Measurements from ENCODE around the gene MAP1LC3B.

DNA sequence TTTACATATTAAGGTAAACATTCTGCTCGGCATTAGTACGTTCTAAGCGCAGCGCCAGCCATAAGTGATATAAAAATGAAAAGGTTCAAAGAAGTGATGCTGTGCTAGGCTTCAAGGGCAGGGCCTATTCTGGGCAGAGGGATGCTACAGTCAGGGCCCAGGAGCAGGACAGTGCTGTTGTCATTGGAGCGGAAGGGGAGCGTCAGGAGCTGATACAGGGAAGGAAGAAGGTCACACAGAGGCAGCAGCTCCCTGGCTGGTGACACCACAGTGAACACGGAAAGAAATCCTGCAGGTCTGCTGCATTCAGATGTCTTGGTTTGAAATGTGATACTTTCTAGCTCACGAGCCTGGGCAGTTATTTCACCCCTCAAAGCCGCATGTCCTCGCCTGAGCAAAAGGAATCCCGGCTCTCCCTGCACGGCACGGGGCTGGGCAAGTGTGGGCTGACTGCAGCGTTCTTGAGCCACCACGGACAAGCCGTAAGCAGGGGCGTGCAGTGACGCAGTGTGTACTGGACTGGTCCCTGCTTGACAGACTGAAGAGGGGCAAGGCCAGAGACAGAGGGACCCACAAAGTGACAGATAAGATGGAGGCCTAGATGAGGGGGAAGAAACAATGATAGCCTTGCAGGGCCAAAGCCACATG lies 59.6 kb downstream of the MAP1LC3B start:
- TF ChIP-seq ARNTL (CRISPR knock-in tag; IDR thresholded peaks at IDR 0.05; ENCODE audit: borderline replicate concordance, low read depth), result no peak
- TF ChIP-seq ISL1 (CRISPR knock-in tag; IDR thresholded peaks at IDR 0.05), result no peak
- TF ChIP-seq ZNF70 (CRISPR knock-in tag; IDR thresholded peaks at IDR 0.05), result no peak
- no peak for TF ChIP-seq ZFP3 (CRISPR knock-in tag; IDR thresholded peaks at IDR 0.05)
- TF ChIP-seq ZFP30 (CRISPR knock-in tag; IDR thresholded peaks at IDR 0.05), result no peak
- TF ChIP-seq ZC3H10 (CRISPR knock-in tag; IDR thresholded peaks at IDR 0.05), result no peak
- no peak for TF ChIP-seq ZNF565 (CRISPR knock-in tag; conservative IDR thresholded peaks at IDR 0.05; ENCODE audit: low read depth)
- no peak for TF ChIP-seq PPARA (CRISPR knock-in tag; IDR thresholded peaks at IDR 0.05; ENCODE audit: borderline replicate concordance)
- TF ChIP-seq BACH2 (CRISPR knock-in tag; IDR thresholded peaks at IDR 0.05; ENCODE audit: borderline replicate concordance), result no peak

All from SK-N-SH treated with all-trans-retinoic acid at 6 μM for 48 hours (cell line).